SK-N-SH (cell line): ENCODE results near the gene QKI. TPM values are rescaled to one million over a fixed set of nuclear protein-coding genes. Genes with fewer than 3 reads are reported as not detected.

Experiments
- CTCF ChIA-PET: fragments of 300-600, 350-600 bp; formaldehyde crosslinking; extraction: SDS; loops from one replicate; lab custom pipeline; 2021; lab: Yijun Ruan, JAX
- POLR2A ChIA-PET: fragments of 350-600 bp; sonication (Branson Sonifier 250); formaldehyde crosslinking; extraction: SDS; loops from one replicate; lab custom pipeline; 2020; ENCODE audit warnings: antibody characterized with exemption, inconsistent platforms; lab: Yijun Ruan, JAX
- DNase-seq: peaks from one replicate; pipeline ENCODE4 v3.0.0; 2012
- H2AFZ ChIP-seq: fragments of 200-600 bp; sonication (generic); 2 replicates; pipeline ENCODE4 v1.8.1; 2016; ENCODE audit warnings: antibody characterized with exemption, mild to moderate bottlenecking, low read depth
- H3F3A ChIP-seq: fragments of 200-600 bp; sonication (generic); replicated peaks from 2 replicates; pipeline ENCODE3; 2016; ENCODE audit warnings: antibody characterized with exemption, mild to moderate bottlenecking; ENCODE audit not compliant: insufficient read depth
- H3K27ac ChIP-seq, 2 experiments: fragments of 200-500 bp in 1 of 2; fragments of 200-600 bp in 1 of 2; sonication (Bioruptor generic) in 1 of 2; sonication (generic), shearing (Covaris generic) in 1 of 2; 2 replicates each; pipeline versions ENCODE4 v1.5.1 to v1.6.1; 2014 to 2016; ENCODE audit warnings: low read depth in 2 of 2, inconsistent platforms in 1 of 2, low read length in 1 of 2, mild to moderate bottlenecking in 1 of 2, mixed read lengths in 1 of 2
- H3K27me3 ChIP-seq: fragments of 200-600 bp; sonication (generic), shearing (Covaris generic); 2 replicates; pipeline ENCODE4 v1.6.1; 2016; ENCODE audit warnings: mixed run types; ENCODE audit not compliant: insufficient read depth
- H3K36me3 ChIP-seq, 2 experiments: fragments of 200-500 bp in 1 of 2; fragments of 200-600 bp in 1 of 2; sonication (Bioruptor generic) in 1 of 2; sonication (generic) in 1 of 2; replicated peaks in 1 of 2; 2 replicates each; pipeline versions ENCODE3 to v1.5.1; 2014 to 2016; ENCODE audit warnings: low read length in 1 of 2, mild to moderate bottlenecking in 1 of 2; ENCODE audit not compliant: insufficient read depth in 2 of 2, control insufficient read depth in 1 of 2
- H3K4me1 ChIP-seq, 2 experiments: fragments of 200-500 bp in 1 of 2; fragments of 200-600 bp in 1 of 2; sonication (Bioruptor generic) in 1 of 2; sonication (generic), shearing (Covaris generic) in 1 of 2; 2 replicates each; pipeline versions ENCODE4 v1.5.1 to v1.6.1; 2014 to 2016; ENCODE audit warnings: low read depth in 1 of 2, low read length in 1 of 2, mixed run types in 1 of 2; ENCODE audit not compliant: insufficient read depth in 2 of 2, control insufficient read depth in 1 of 2
- H3K4me2 ChIP-seq: fragments of 200-600 bp; sonication (generic), shearing (Covaris generic); 2 replicates; pipeline ENCODE4 v1.6.1; 2017; ENCODE audit warnings: mixed run types
- H3K4me3 ChIP-seq, 2 experiments: fragments of 200-500 bp in 1 of 2; fragments of 200-600 bp in 1 of 2; sonication (Bioruptor generic) in 1 of 2; sonication (generic), shearing (Covaris generic) in 1 of 2; 2 replicates each; pipeline versions ENCODE4 v1.5.1 to v1.8.1; 2014 to 2016; ENCODE audit warnings: low read depth in 2 of 2, inconsistent platforms in 1 of 2, low read length in 1 of 2, mild to moderate bottlenecking in 1 of 2, mixed read lengths in 1 of 2, moderate library complexity in 1 of 2
- H3K79me2 ChIP-seq: fragments of 200-600 bp; sonication (generic); 2 replicates; pipeline ENCODE4 v1.8.1; 2017; ENCODE audit warnings: mild to moderate bottlenecking; ENCODE audit not compliant: insufficient read depth
- H3K9ac ChIP-seq: fragments of 200-600 bp; sonication (generic); 2 replicates; pipeline ENCODE4 v1.6.1; 2017; ENCODE audit warnings: mixed run types
- H3K9me2 ChIP-seq: fragments of 200-600 bp; sonication (generic); 2 replicates; pipeline ENCODE4 v1.6.1; 2017; ENCODE audit warnings: mixed run types
- H3K9me3 ChIP-seq: fragments of 200-600 bp; sonication (generic); 2 replicates; pipeline ENCODE4 v1.6.1; 2017; ENCODE audit warnings: mixed run types, mild to moderate bottlenecking, moderate library complexity
- H4K20me1 ChIP-seq: fragments of 200-600 bp; sonication (generic); 2 replicates; pipeline ENCODE4 v1.6.1; 2017; ENCODE audit warnings: mild to moderate bottlenecking, mixed run types; ENCODE audit not compliant: insufficient read depth
- EZH2phosphoT487 ChIP-seq: fragments of 200-600 bp; sonication (generic); IDR thresholded peaks from 2 replicates; pipeline ENCODE4 v1.6.1; 2017; ENCODE audit warnings: low read depth, mixed run types, mild to moderate bottlenecking, antibody characterized with exemption, moderate library complexity, borderline replicate concordance
- FOSL2 ChIP-seq: IDR thresholded peaks from 2 replicates; pipeline ENCODE4 v1.4.0; 2012; ENCODE audit warnings: low read depth, mild to moderate bottlenecking, moderate library complexity, borderline replicate concordance
- FOXM1 ChIP-seq: IDR thresholded peaks from 2 replicates; pipeline ENCODE4 v1.4.0; 2012; ENCODE audit warnings: low read depth, mild to moderate bottlenecking
- JUND ChIP-seq: IDR thresholded peaks from 2 replicates; pipeline ENCODE4 v1.4.0; 2012
- MXI1 ChIP-seq: IDR thresholded peaks from 2 replicates; pipeline ENCODE4 v1.6.1; 2012; ENCODE audit warnings: mild to moderate bottlenecking, low read depth, low read length, improper control_type of control experiment
- NFIC ChIP-seq: IDR thresholded peaks from 2 replicates; pipeline ENCODE4 v1.4.0; 2012; ENCODE audit warnings: borderline replicate concordance
- POLR2AphosphoS5 ChIP-seq: IDR thresholded peaks from 2 replicates; pipeline ENCODE4 v1.6.1; 2012; ENCODE audit warnings: low read depth, low read length
- SMC3 ChIP-seq: IDR thresholded peaks from 2 replicates; pipeline ENCODE4 v1.6.1; 2012; ENCODE audit warnings: low read depth, low read length, improper control_type of control experiment
- TAF1 ChIP-seq: IDR thresholded peaks from 2 replicates; pipeline ENCODE4 v1.6.1; 2012; ENCODE audit warnings: low read depth, mild to moderate bottlenecking, low read length, moderate library complexity, borderline replicate concordance
- USF2 ChIP-seq: fragments of 150-350 bp; IDR thresholded peaks from 2 replicates; pipeline ENCODE4 v1.6.1; 2017; ENCODE audit warnings: antibody characterized with exemption, low read length, low read depth, borderline replicate concordance
- YY1 ChIP-seq: IDR thresholded peaks from 2 replicates; pipeline ENCODE4 v1.4.0; 2012; ENCODE audit warnings: low read depth, mild to moderate bottlenecking
- WGBS: methylation state at CpG from one replicate; pipeline ENCODE4 v1.1.6; 2017; ENCODE audit warnings: low lambda C conversion rate; 5-methylcytosine and 5-hydroxymethylcytosine counted together
- polyA plus RNA-seq, 3 experiments: library from polyadenylated mRNA; depleted of rRNA; stranded (reverse); fragments of >200 nt; gene quantifications; 2 replicates each; pipeline ENCODE4 v1.2.3, GENCODE V29; 2012
- TF ChIP-seq, protein P1 (sequence below): IDR thresholded peaks from 2 replicates; pipeline ENCODE4 v1.4.0; 2012; ENCODE audit warnings: low read depth

Gene QKI
- polyA plus RNA-seq, 1 of the 3 experiments (the other 2 are of a cell fraction), result 51.1 TPM

DNA sequence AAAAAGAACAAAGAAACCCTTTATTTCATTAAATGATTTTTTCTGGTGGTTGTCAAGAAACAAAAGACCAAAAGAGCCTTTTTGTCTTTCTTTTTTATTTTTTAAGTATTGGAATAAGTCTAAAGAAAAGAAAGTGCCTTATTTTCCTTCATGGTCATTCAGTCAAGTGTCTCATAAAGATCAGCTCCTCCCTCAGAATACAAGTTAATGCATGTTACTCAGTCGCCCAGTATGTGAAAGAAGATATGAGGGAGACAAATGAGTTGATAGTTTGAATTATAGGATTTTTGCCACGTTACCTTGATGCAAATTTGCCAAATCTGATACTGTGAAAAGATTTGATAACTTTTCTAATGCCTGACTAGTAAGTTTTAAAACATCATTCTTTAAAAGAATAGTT lies 157.2 kb downstream of the QKI start:
- 97% methylated on average over 2 of the region's 2 CpGs for WGBS
- Histone ChIP-seq H3K36me3 (peaks cover 38 to 83% of the 10 kb centered on the region in 2 experiments), H3F3A (peaks cover 7% of the 10 kb centered on the region), H3K9me2 (no peaks in the 10 kb centered on the region), H3K27ac (no peak overlapping the region), H3K79me2 (peaks cover 3% of the 10 kb centered on the region; the same call in 1 of the 2 replicates), H3K9me3 (no peaks in the 10 kb centered on the region), H3K27me3 (no peaks in the 10 kb centered on the region), H3K4me2 (no peak overlapping the region)
- CTCF ChIA-PET, result interaction anchor here (0.6 kb wide), 1 partner anchor 14 kb away, joined by 3 read pairs; no protein-coding TSS in a partner anchor
- DNase-seq, result no peak
- TF ChIP-seq, protein P1, sequence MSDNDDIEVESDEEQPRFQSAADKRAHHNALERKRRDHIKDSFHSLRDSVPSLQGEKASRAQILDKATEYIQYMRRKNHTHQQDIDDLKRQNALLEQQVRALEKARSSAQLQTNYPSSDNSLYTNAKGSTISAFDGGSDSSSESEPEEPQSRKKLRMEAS, result no peak
- TF ChIP-seq EZH2phosphoT487 (no peak), FOSL2 (no peak), NFIC (no peak), TAF1 (no peak), POLR2AphosphoS5 (no peak), YY1 (no peak), FOXM1 (no peak), SMC3 (no peak)
- TF ChIP-seq, all 33 proteins: peak for 0
- H3K9ac ChIP-seq, result no peak overlapping the region
- H3K4me1 ChIP-seq, result no peaks in the 10 kb centered on the region
- H4K20me1 ChIP-seq, result no peaks in the 10 kb centered on the region
- POLR2A ChIA-PET, result no interaction called here
- H3K4me3 ChIP-seq, result no peak overlapping the region
- H2AFZ ChIP-seq, result no peak overlapping the region

GRCh38 chr6:163572612-163573011 lies 158.1 kb downstream of the QKI start:
- no peak overlapping the region for H3K4me2 ChIP-seq
- CTCF ChIA-PET, result no interaction called here
- no peaks in the 10 kb centered on the region for H3K27me3 ChIP-seq
- H3K9me2 ChIP-seq, result no peaks in the 10 kb centered on the region
- H3K79me2 ChIP-seq, result peaks cover 3% of the 10 kb centered on the region; the same call in 1 of the 2 replicates
- H3K9ac ChIP-seq, result no peak overlapping the region
- H4K20me1 ChIP-seq, result no peaks in the 10 kb centered on the region
- no peaks in the 10 kb centered on the region for H3K4me1 ChIP-seq
- DNase-seq, result no peak
- no peak overlapping the region for H3K4me3 ChIP-seq
- no peak overlapping the region for H3K27ac ChIP-seq
- no peaks in the 10 kb centered on the region for H3K9me3 ChIP-seq
- peaks cover 32 to 74% of the 10 kb centered on the region in 2 experiments for H3K36me3 ChIP-seq
- 74% methylated on average over 5 of the region's 5 CpGs for WGBS
- no peak overlapping the region for H2AFZ ChIP-seq
- POLR2A ChIA-PET, result no interaction called here
- TF ChIP-seq USF2 (no peak), YY1 (no peak), JUND (no peak), MXI1 (no peak)
- no peaks in the 10 kb centered on the region for H3F3A ChIP-seq
